HG03066 (cell line): ENCODE data around the gene RNF207.

Experiments used
- ATAC-seq: cut with Tn5 transposase; IDR thresholded peaks from one replicate; pipeline ENCODE4 v1.9.1; 2021; ENCODE audit warnings: low read depth; ENCODE audit not compliant: unreplicated experiment

RNF207 gene

GRCh38 chr1:6246497-6247467 is 40.9 kb downstream of the RNF207 start:
- no peak for ATAC-seq

GRCh38 chr1:6247651-6248050 is 41.7 kb downstream of the RNF207 start:
- no peak for ATAC-seq

DNA sequence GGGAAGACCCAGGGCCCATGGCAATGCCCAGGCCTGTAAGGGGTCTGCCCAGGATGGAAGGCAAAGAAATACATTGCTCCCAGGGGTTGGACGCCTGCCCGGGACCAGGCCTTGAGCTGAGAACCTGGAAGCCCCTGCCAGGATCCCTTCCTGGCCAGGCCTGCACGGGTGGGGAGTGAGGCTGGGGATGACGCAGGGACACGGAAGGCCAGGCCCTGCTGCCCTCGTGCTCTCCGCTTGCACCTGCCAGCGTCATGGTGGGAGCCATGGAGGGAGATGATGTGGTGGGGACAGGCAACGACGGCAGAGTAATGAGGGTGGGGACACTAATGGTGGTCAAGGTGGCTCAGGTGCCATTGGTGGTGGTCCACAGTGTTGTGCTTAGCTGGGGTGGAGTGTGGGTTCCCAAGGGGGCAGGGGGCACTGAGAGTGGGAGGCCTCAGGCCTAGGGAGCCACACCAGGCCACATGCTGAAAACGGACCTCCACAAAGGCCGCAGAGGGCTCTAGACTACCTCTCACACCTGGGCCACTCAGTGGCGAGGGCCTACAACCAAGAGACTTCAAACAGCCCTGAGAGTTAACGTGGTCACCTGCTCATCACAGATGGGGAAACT is 42.4 kb downstream of the RNF207 start:
- ATAC-seq: no peak

GRCh38 chr1:6248932-6249738 is 43.2 kb downstream of the RNF207 start:
- ATAC-seq: no peak

DNA sequence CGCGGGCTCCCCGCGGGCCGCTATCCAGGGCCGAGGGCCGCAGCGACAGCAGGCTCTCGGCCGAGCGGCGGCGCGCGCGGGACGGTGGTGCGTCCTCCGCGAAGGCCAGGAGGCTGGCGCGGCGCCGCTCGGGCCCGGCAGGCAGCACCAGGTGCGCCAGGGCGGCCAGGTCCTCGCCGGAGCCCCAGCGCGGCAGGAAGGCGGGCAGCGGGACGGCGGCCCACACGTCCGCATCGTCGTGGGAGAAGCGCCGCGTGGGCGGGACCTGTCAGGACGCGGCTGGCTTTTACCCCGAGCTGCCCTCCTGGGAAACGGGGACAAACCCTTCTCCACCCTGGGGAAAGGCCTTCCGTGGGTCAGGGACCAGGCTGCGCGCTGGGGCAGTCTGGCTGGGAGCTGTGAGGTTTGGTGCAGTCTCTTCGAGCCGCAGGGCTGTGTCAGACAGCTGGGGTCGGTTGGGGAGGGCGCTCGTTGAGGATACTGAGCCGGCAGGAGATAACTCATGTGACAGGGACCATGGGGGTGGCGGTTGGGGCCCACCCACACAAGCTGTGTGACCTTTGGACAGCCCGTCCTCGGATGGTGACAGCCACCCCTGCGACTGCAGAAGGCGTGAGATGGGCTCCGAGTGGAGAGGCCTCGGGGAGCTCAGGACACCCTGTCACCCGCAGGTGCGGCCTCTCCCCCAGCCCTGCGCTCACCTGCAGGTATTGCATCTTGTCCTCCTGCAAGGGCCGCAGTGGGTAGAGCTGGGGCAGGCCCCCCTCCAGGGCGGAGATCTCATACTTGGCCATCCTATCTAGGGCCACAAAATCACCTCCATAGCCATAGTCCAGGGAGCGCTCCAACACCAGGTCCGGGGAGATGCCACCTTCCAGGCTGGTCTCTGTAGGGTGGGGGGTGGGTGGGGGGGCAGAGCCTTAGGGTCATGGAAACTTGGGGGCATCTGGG is 44.1 kb downstream of the RNF207 start:
- ATAC-seq: no peak

- ATAC-seq: no peak
Measured at GRCh38 chr1:6251233-6251632, 45.3 kb downstream of the RNF207 start.

DNA sequence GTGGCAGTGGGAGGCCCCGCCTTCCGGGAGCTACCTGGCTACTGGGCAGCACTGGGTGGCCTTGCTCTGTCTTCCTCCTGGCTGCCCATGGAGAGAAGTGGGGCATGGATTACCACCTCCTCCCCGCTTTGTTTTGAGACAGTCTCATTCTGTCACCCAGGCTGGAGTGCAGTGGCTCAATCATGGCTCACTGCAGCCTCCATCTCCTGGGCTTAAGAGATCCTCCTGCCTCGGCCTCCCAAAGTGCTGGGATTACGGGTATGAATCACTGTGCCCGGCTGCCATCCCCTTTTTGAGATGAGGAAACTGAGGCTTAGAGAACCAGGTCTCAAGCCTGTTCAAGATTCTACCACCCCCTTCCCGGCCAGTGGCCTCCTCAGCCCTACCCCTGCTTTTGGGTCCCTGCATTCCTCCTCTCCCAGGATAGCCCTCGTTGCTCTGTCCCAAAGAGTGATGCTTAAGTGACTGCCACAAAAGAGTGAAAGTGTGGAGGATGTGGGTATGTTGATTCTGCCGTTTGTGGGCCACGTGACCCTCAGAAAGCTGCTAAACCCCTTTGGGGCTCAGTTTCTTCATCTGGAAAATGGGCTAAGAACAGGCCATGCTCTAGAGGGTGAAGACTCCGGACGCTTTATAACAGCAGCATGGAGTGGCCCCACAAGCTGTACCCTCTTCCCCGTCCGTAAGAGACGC is 45.9 kb downstream of the RNF207 start:
- ATAC-seq: no peak

DNA sequence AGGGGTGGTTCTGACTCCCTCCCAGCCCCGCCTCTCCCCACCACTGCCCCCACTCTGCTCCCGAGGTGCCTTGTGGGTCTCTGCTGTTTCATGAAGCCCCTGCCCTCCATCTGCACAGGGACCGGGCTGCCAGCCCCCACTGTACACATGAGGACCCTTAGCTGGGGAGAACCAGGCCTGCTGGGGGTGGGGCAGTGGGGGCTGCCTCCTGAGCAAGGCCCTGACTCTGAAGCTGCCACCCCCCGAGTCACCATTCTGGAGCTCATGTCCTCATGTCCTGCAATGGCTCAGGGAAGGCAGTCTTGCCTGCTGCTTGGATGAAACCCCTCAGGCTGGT is 46.4 kb downstream of the RNF207 start:
- ATAC-seq: no peak

DNA sequence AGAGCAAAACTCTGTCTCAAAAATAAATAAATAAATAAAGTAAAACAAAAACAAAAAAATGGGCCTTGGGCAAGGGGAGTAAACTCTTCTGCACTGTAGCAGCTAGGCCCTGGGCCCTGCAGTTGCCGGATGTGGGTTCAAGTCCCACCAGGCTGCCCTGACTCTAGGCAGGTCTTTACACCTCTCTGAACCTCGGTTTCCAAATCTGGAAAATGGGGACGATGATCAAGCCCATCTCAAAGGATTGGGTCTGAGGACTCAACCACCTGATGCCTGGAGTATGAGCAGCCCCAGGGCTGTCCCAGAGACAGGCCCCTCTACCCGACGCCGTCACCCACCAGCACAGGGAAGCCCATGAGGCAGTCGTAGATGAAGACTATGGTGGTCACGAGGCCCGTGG is 47.5 kb downstream of the RNF207 start:
- no peak for ATAC-seq

GRCh38 chr1:6254691-6255090 is 48.8 kb downstream of the RNF207 start:
- no peak for ATAC-seq

- no peak for ATAC-seq
Measured at GRCh38 chr1:6256645-6257044, 50.7 kb downstream of the RNF207 start.

- ATAC-seq: no peak
Measured at GRCh38 chr1:6257541-6258069, 51.7 kb downstream of the RNF207 start.

DNA sequence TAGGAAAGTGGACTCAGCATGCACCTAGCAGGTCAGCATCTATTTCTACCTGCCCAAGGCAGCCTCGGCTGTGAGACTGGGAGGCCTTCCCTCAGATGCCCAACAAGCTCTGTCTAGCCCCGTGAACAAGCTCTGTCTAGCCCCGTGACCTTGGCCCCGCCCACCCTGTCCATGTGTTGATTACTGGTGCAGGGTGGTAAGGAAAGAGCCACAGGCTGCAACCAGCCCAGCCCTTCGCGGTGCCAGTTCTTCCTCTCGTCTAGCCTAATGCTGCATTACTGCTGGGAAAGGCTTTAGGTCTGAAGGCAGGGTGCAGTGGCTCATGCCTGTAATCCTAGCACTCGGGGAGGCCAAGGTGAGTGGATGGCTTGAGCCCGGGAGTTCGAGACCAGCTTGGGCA is 52.8 kb downstream of the RNF207 start:
- no peak for ATAC-seq

DNA sequence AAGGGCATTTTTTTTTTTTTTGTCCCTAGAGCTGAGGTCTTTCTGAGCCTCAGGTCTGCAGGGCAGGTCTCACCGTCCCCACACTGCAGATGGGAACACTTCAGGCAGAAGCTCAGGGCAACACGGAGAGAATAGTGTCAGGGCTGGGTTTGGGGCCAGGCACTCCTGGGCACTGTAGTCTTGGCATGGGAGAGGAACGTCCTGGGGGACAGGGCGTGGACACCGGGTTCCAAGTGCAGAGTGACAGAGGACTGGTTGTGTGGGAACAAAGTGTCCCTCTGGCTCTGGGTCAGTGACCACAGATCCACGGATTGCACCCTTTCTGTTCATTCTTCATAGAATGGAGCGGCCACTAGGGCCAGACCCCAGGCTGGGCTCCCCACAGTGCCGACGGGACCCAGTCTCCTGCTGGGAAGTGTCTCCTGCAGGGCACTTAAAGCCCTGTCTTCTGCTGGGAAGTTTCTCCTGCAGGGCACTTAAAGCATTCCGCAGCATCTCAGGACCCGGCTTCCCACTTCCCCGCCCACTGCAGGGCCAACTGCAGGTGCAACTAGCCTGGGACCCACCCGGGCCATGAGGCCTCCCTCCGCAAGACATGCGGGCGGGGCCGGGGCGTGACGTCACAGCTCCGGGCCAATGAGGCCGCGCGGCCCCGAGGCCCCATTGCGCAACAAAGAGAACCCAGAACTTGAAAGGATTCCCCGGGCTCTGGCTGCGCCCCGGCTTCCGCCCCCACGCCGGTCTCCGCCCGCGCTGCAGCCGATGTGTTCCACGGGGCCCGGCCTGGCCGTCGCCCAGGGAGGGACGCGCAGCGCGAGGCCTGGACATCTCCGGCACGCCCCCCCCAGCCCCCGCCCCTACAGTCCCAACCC is 53.8 kb downstream of the RNF207 start:
- no peak for ATAC-seq

- ATAC-seq: no peak
Measured at GRCh38 chr1:6260433-6260934, 54.6 kb downstream of the RNF207 start.

GRCh38 chr1:6260961-6261614 is 55.2 kb downstream of the RNF207 start, which contains the start of gene GPR153:
Gene GPR153, minus strand, starts transcription at chr1:6261098. Its CDS starts 6,193 bp downstream, at chr1:6254905.
- no peak for ATAC-seq

- ATAC-seq: no peak
Measured at GRCh38 chr1:6261615-6261995, 55.7 kb downstream of the RNF207 start.
